H1 (cell line): ENCODE data around the gene TMEM187.

Source experiments
- EGR1 ChIP-seq: IDR thresholded peaks from 2 replicates; pipeline ENCODE4 v1.6.1; 2011; ENCODE audit warnings: low read depth, low read length, borderline replicate concordance
- KDM1A ChIP-seq: fragments of 200-600, 300-600 bp; sonication (generic); IDR thresholded peaks from 2 replicates; pipeline ENCODE4 v1.7.1; 2016; ENCODE audit warnings: mild to moderate bottlenecking, low read length, borderline replicate concordance
- POLR2A ChIP-seq, 2 experiments: IDR thresholded peaks; 1 replicate in 1 of 2; 2 replicates in 1 of 2; pipeline ENCODE4 v1.6.1; 2011; ENCODE audit warnings: low read depth in 2 of 2, low read length in 2 of 2, mild to moderate bottlenecking in 2 of 2; ENCODE audit errors: control extremely low read depth in 1 of 2
- POU5F1 ChIP-seq: IDR thresholded peaks from 2 replicates; pipeline ENCODE4 v1.6.1; 2011; ENCODE audit warnings: low read depth, mild to moderate bottlenecking, low read length, moderate library complexity
- TF ChIP-seq, protein P1 (sequence below), 3 experiments: IDR thresholded peaks; 1 replicate in 2 of 3; 2 replicates in 1 of 3; pipeline versions ENCODE4 v1.5.1 to v1.6.1; 2011; ENCODE audit warnings: low read length in 3 of 3, mild to moderate bottlenecking in 3 of 3, inconsistent platforms in 2 of 3, low read depth in 1 of 3, moderate library complexity in 1 of 3; ENCODE audit not compliant: insufficient read depth in 1 of 3; ENCODE audit errors: control extremely low read depth in 1 of 3
- TF ChIP-seq, protein P2 (sequence below): IDR thresholded peaks from 2 replicates; pipeline ENCODE4 v1.6.1; 2012; ENCODE audit warnings: inconsistent platforms

DNA sequence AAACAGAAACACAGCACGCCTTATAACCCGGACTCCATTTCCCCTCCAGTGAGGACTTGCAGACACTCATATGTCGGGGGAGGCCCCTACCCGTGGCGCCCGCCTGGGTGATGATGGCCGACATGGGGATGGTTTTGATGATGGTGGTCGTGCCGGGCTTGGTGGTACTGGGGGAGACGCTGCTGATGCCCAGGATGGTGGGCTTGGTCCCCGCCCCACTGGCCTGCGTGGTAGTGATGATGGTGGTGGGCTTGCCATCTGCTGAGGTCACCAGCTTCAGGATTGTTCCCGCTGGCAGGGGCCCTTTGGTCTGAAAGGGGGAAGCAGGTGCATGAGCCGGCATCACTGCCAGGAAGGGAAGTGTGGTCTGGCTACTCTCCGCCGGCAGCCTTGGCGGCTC, 15.3 kb upstream of the TMEM187 start:
- TF ChIP-seq KDM1A (no peak), POU5F1 (no peak), EGR1 (no peak), POLR2A (IDR thresholded peaks at IDR 0.05; ENCODE audit: control extremely low read depth in 1 of 2, low read depth in 2 of 2, low read length in 2 of 2) (no peak)
- TF ChIP-seq, protein P1, sequence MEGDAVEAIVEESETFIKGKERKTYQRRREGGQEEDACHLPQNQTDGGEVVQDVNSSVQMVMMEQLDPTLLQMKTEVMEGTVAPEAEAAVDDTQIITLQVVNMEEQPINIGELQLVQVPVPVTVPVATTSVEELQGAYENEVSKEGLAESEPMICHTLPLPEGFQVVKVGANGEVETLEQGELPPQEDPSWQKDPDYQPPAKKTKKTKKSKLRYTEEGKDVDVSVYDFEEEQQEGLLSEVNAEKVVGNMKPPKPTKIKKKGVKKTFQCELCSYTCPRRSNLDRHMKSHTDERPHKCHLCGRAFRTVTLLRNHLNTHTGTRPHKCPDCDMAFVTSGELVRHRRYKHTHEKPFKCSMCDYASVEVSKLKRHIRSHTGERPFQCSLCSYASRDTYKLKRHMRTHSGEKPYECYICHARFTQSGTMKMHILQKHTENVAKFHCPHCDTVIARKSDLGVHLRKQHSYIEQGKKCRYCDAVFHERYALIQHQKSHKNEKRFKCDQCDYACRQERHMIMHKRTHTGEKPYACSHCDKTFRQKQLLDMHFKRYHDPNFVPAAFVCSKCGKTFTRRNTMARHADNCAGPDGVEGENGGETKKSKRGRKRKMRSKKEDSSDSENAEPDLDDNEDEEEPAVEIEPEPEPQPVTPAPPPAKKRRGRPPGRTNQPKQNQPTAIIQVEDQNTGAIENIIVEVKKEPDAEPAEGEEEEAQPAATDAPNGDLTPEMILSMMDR (IDR thresholded peaks at IDR 0.05; ENCODE audit: control extremely low read depth in 1 of 3, insufficient read depth in 1 of 3, low read depth in 1 of 3, low read length in 3 of 3), result no peak
- TF ChIP-seq, protein P2, sequence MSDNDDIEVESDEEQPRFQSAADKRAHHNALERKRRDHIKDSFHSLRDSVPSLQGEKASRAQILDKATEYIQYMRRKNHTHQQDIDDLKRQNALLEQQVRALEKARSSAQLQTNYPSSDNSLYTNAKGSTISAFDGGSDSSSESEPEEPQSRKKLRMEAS, result no peak
